Endodermal cell (in vitro differentiated cells): ENCODE measurements around the gene MLH3. TPM values are rescaled to one million over a fixed set of nuclear protein-coding genes. Genes with fewer than 3 reads are reported as not detected.

ENCODE experiments used
- DNase-seq: peaks from one replicate; pipeline ENCODE4 v3.0.0-alpha.2; 2017
- H3K27ac ChIP-seq: 2 replicates; pipeline ENCODE4 v1.5.1; 2013; ENCODE audit warnings: mild to moderate bottlenecking, low read depth, low read length, moderate library complexity
- H3K27me3 ChIP-seq: 2 replicates; pipeline ENCODE4 v1.6.1; 2013; ENCODE audit warnings: mild to moderate bottlenecking, low read length, moderate library complexity; ENCODE audit not compliant: insufficient read depth, control insufficient read depth, poor library complexity, severe bottlenecking
- H3K36me3 ChIP-seq: 2 replicates; pipeline ENCODE4 v1.7.0; 2013; ENCODE audit warnings: mild to moderate bottlenecking, low read length, moderate library complexity; ENCODE audit not compliant: control insufficient read depth, insufficient read depth
- H3K4me1 ChIP-seq: one replicate; pipeline ENCODE4 v1.7.0; 2013; ENCODE audit warnings: low read length; ENCODE audit not compliant: control insufficient read depth, insufficient read depth
- H3K4me3 ChIP-seq: 2 replicates; pipeline ENCODE4 v1.5.1; 2013; ENCODE audit warnings: mild to moderate bottlenecking, low read length, moderate library complexity
- H3K9ac ChIP-seq: 2 replicates; pipeline ENCODE4 v1.6.1; 2013; ENCODE audit warnings: mild to moderate bottlenecking, low read length, moderate library complexity; ENCODE audit not compliant: poor library complexity, severe bottlenecking; ENCODE audit errors: extremely low read depth
- H3K9me3 ChIP-seq: 2 replicates; pipeline ENCODE4 v1.6.1; 2013; ENCODE audit warnings: mild to moderate bottlenecking, low read length, moderate library complexity; ENCODE audit not compliant: control insufficient read depth
- H3K27ac Mint-ChIP-seq: 2 replicates; pipeline ENCODE4 v1.8.0; 2020; ENCODE audit warnings: mixed read lengths
- H3K27me3 Mint-ChIP-seq: 2 replicates; pipeline ENCODE4 v1.8.0; 2021; ENCODE audit warnings: mild to moderate bottlenecking, mixed read lengths; ENCODE audit not compliant: insufficient read depth
- H3K36me3 Mint-ChIP-seq: 2 replicates; pipeline ENCODE4 v1.8.0; 2020; ENCODE audit warnings: low read depth, mixed read lengths
- H3K4me1 Mint-ChIP-seq: 2 replicates; pipeline ENCODE4 v1.8.0; 2020; ENCODE audit warnings: mixed read lengths
- H3K4me3 Mint-ChIP-seq: 2 replicates; pipeline ENCODE4 v1.8.0; 2020; ENCODE audit warnings: mild to moderate bottlenecking, moderate library complexity, mixed read lengths
- H3K9me3 Mint-ChIP-seq: 2 replicates; pipeline ENCODE4 v1.8.0; 2020; ENCODE audit warnings: mild to moderate bottlenecking, mixed read lengths
- CTCF ChIP-seq: fragments of 200-600 bp; sonication (generic); conservative IDR thresholded peaks from 2 replicates; pipeline ENCODE4 v1.5.0; 2021; ENCODE audit warnings: antibody characterized with exemption, mild to moderate bottlenecking
- WGBS, 2 experiments: methylation state at CpG; one replicate each; pipeline versions ENCODE4 v1.1.5 to v1.1.7; 2013; ENCODE audit warnings: missing lambda C conversion rate in 2 of 2, mixed read lengths in 1 of 2; ENCODE audit not compliant: insufficient coverage in 1 of 2, insufficient read length in 1 of 2; 5-methylcytosine and 5-hydroxymethylcytosine counted together
- total RNA-seq, 2 donors: library from RNA; stranded (reverse); fragmentation: NEBNext Ultra II Directional in 1 of 2; extraction: Animal tissue kit (Norgen Biotek cat#: 25700) in 1 of 2; gene quantifications; 2 replicates in 1 of 2; 3 replicates in 1 of 2; pipeline ENCODE4 v1.2.1, GENCODE V29; 2021

The MLH3 gene
- total RNA-seq, 2 donors from 2014 or later: 18.7 to 34.6 TPM

DNA sequence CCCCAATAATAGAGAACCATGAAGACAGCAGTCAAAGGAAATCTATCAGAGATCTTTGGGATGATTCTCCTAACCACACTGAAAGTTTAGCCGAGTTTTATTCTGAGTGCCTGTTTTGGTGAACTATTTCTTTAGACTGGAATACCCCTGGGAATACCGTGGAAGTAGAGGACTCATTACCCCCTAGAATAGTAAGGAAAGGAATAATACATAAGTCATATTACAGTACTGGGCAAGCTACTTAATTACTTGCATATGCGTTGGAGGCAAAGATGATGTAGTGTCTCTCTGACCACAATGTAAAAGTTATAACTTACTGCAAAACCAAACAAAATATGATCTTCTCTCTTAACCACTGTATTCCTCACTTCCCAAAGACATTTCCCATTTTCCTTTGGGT, 43.6 kb upstream of the MLH3 start:
- DNase-seq: no peak
- no peak overlapping the region for H3K4me3 ChIP-seq
- no peak overlapping the region for H3K4me3 Mint-ChIP-seq
- H3K9ac ChIP-seq: no peak overlapping the region
- WGBS, 2 experiments: 100% methylated on average over 1 to 3 of the region's 3 CpGs
- H3K27me3 Mint-ChIP-seq: no peaks in the 10 kb centered on the region
- H3K36me3 ChIP-seq: peaks cover 75% of the 10 kb centered on the region
- H3K4me1 Mint-ChIP-seq: peaks cover 8% of the 10 kb centered on the region
- no peaks in the 10 kb centered on the region for H3K27me3 ChIP-seq
- peaks cover 57% of the 10 kb centered on the region for H3K36me3 Mint-ChIP-seq
- TF ChIP-seq CTCF: no peak
- no peak overlapping the region for H3K27ac ChIP-seq
- no peaks in the 10 kb centered on the region for H3K9me3 Mint-ChIP-seq
- H3K4me1 ChIP-seq: peaks cover 4% of the 10 kb centered on the region
- no peak overlapping the region for H3K27ac Mint-ChIP-seq
- no peaks in the 10 kb centered on the region for H3K9me3 ChIP-seq

DNA sequence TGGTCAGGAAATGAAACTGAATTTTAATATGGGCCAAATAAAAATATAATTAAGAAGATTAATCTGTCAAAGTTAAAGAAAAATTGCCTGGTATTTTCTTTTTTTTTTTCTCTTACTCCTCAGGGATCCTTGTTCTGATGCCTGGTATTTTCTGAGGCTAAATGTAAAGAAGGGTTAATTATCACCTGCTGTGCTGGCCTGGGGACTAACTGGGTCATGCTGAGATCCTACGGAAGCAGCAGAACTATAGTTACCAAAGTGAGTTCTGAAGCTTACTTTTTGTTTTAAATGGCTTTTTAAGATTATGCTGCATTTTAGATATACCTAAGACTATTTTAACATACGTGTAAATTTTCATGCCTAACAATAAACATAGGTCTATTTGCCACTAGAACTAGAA, 41.4 kb upstream of the MLH3 start:
- Histone ChIP-seq H3K4me1 (peaks cover 4% of the 10 kb centered on the region), H3K27ac (no peak overlapping the region), H3K4me3 (no peak overlapping the region), H3K9me3 (no peaks in the 10 kb centered on the region), H3K36me3 (peaks cover 65% of the 10 kb centered on the region), H3K27me3 (no peaks in the 10 kb centered on the region), H3K9ac (no peak overlapping the region)
- Mint-ChIP-seq H3K27me3 (no peaks in the 10 kb centered on the region), H3K36me3 (peaks cover 49% of the 10 kb centered on the region), H3K4me3 (no peak overlapping the region), H3K9me3 (no peaks in the 10 kb centered on the region), H3K4me1 (peaks cover 8% of the 10 kb centered on the region), H3K27ac (no peak overlapping the region)
- no peak for TF ChIP-seq CTCF
- no peak for DNase-seq
- 16 to 25% methylated on average over 1 to 2 of the region's 2 CpGs for WGBS, 2 experiments

GRCh38 chr14:75091251-75091650, 40.0 kb upstream of the MLH3 start:
- Mint-ChIP-seq H3K27ac (no peak overlapping the region), H3K4me3 (no peak overlapping the region), H3K27me3 (no peaks in the 10 kb centered on the region), H3K9me3 (no peaks in the 10 kb centered on the region), H3K4me1 (peaks cover 8% of the 10 kb centered on the region), H3K36me3 (peaks cover 56% of the 10 kb centered on the region)
- Histone ChIP-seq H3K36me3 (peaks cover 65% of the 10 kb centered on the region), H3K27ac (no peak overlapping the region), H3K9ac (no peak overlapping the region), H3K9me3 (no peaks in the 10 kb centered on the region), H3K27me3 (no peaks in the 10 kb centered on the region), H3K4me3 (no peak overlapping the region), H3K4me1 (peaks cover 4% of the 10 kb centered on the region)
- no peak for DNase-seq
- 84 to 90% methylated on average over 3 to 8 of the region's 8 CpGs for WGBS, 2 experiments
- no peak for TF ChIP-seq CTCF
